ENCODE results near the gene XXYLT1.

XXYLT1 gene

GRCh38 chr3:195266428-195266827, 4.5 kb downstream of the XXYLT1 start:
- no peak for DNase-seq

GRCh38 chr3:195265363-195265976, 5.5 kb downstream of the XXYLT1 start:
- no peak for DNase-seq

- DNase-seq = no peak
Measured at GRCh38 chr3:195263925-195264600, 6.9 kb downstream of the XXYLT1 start.

GRCh38 chr3:195263193-195263924, 7.6 kb downstream of the XXYLT1 start:
- DNase-seq = no peak

GRCh38 chr3:195261925-195262324, 9.0 kb downstream of the XXYLT1 start:
- DNase-seq = no peak

GRCh38 chr3:195260280-195260905, 10.6 kb downstream of the XXYLT1 start:
- no peak for DNase-seq

- peak; percentile 63 for DNase-seq
Measured at GRCh38 chr3:195259475-195260279, 11.3 kb downstream of the XXYLT1 start.

- no peak for DNase-seq
Measured at GRCh38 chr3:195259154-195259474, 11.8 kb downstream of the XXYLT1 start.

- DNase-seq = no peak
Measured at GRCh38 chr3:195258449-195259153, 12.4 kb downstream of the XXYLT1 start.

GRCh38 chr3:195257454-195258448, 13.2 kb downstream of the XXYLT1 start:
- no peak for DNase-seq

GRCh38 chr3:195256639-195257453, 14.1 kb downstream of the XXYLT1 start:
- DNase-seq = no peak

- no peak for DNase-seq
Measured at GRCh38 chr3:195255571-195256501, 15.1 kb downstream of the XXYLT1 start.

- no peak for DNase-seq
Measured at GRCh38 chr3:195255176-195255500, 15.8 kb downstream of the XXYLT1 start.

- DNase-seq = no peak
Measured at GRCh38 chr3:195254454-195255175, 16.3 kb downstream of the XXYLT1 start.

- DNase-seq = no peak
Measured at GRCh38 chr3:195253923-195254432, 17.0 kb downstream of the XXYLT1 start.

GRCh38 chr3:195251336-195252065, 19.5 kb downstream of the XXYLT1 start:
- DNase-seq = no peak
